AG09319 (cell line): Measurements from ENCODE around the gene PDCD11.
A peak's percentile ranks its signal among the peaks of the same experiment; 100 is the strongest.
"Not testable (repeated sequence)": the region's sequence is repeated elsewhere in the genome, so short reads cannot be mapped to it uniquely, and the experiment has no call there.

ENCODE experiments used
- DNase-seq: peaks from one replicate; pipeline ENCODE4 v3.0.0-alpha.2; 2010; ENCODE audit warnings: low read depth; ENCODE audit errors: extremely low read depth
- CTCF ChIP-seq: IDR thresholded peaks from 2 replicates; pipeline ENCODE4 v1.5.1; 2011; ENCODE audit warnings: low read depth, mild to moderate bottlenecking, inconsistent platforms, low read length, moderate library complexity

PDCD11 gene

GRCh38 chr10:103478671-103479070 is 82.2 kb downstream of the PDCD11 start:
- no peak for TF ChIP-seq CTCF

GRCh38 chr10:103479135-103479534 is 82.7 kb downstream of the PDCD11 start, which contains the start of gene CALHM3:
CALHM3 (minus strand) TSS chr10:103479240; CDS start chr10:103479032, 208 bp downstream.
- DNase-seq: no peak
- no peak for TF ChIP-seq CTCF

More at GRCh38 chr10:103478671-103479070, 82.2 kb downstream of the PDCD11 start:
- DNase-seq: no peak

GRCh38 chr10:103480521-103480920 is 84.1 kb downstream of the PDCD11 start:
- no peak for DNase-seq
- no peak for TF ChIP-seq CTCF

- DNase-seq: peak; percentile 50
- peak; percentile 72 for TF ChIP-seq CTCF
Measured at GRCh38 chr10:103481974-103482531, 85.6 kb downstream of the PDCD11 start.

GRCh38 chr10:103486635-103487409 is 90.4 kb downstream of the PDCD11 start:
- DNase-seq: not testable (repeated sequence)

- TF ChIP-seq CTCF: no peak
- DNase-seq: no peak
Measured at GRCh38 chr10:103487410-103487708, 90.9 kb downstream of the PDCD11 start.

GRCh38 chr10:103490986-103491314 is 94.5 kb downstream of the PDCD11 start:
- no peak for DNase-seq
- TF ChIP-seq CTCF: no peak

GRCh38 chr10:103491729-103492364 is 95.4 kb downstream of the PDCD11 start:
- TF ChIP-seq CTCF: no peak
- DNase-seq: peak; percentile 59
